H1 (cell line): ENCODE measurements around the gene THAP11. TPM values are rescaled to one million over a fixed set of nuclear protein-coding genes. Genes with fewer than 3 reads are reported as not detected.
A peak's percentile ranks its signal among the peaks of the same experiment; 100 is the strongest.

ENCODE experiments used
- ASH2L ChIP-seq: fragments of 200-600, 300-600 bp; sonication (generic); IDR thresholded peaks from one replicate; pipeline ENCODE4 v1.7.1; 2017; ENCODE audit warnings: low read length
- BCL11A ChIP-seq, 2 experiments: IDR thresholded peaks; one replicate each; pipeline ENCODE4 v1.6.1; 2011; ENCODE audit warnings: low read depth in 2 of 2, low read length in 2 of 2, mild to moderate bottlenecking in 2 of 2
- CBX8 ChIP-seq: fragments of 300-800, 300-1000 bp; sonication (generic); IDR thresholded peaks from 2 replicates; pipeline ENCODE4 v1.7.1; 2016; ENCODE audit warnings: low read depth, low read length, borderline replicate concordance
- CEBPB ChIP-seq: IDR thresholded peaks from 2 replicates; pipeline ENCODE4 v1.6.1; 2012; ENCODE audit warnings: low read depth, low read length
- CHD1 ChIP-seq: IDR thresholded peaks from 2 replicates; pipeline ENCODE4 v1.6.1; 2012; ENCODE audit warnings: low read depth, low read length, improper control_type of control experiment
- EZH2 ChIP-seq: fragments of 200-600 bp; sonication (generic); IDR thresholded peaks from 2 replicates; pipeline ENCODE4 v1.7.1; 2012; ENCODE audit warnings: low read depth, mild to moderate bottlenecking, moderate library complexity, low read length, inconsistent platforms; ENCODE audit not compliant: severe bottlenecking
- GABPA ChIP-seq: IDR thresholded peaks from 2 replicates; pipeline ENCODE4 v1.6.1; 2011; ENCODE audit warnings: mild to moderate bottlenecking, low read length, moderate library complexity, borderline replicate concordance; ENCODE audit not compliant: insufficient read depth
- HDAC2 ChIP-seq, 2 experiments: fragments of 300-600 bp in 1 of 2; sonication (generic) in 1 of 2; IDR thresholded peaks; 2 replicates each; pipeline ENCODE4 v1.6.1; 2011 to 2012; ENCODE audit warnings: low read depth in 2 of 2, low read length in 2 of 2, mild to moderate bottlenecking in 2 of 2, moderate library complexity in 2 of 2, borderline replicate concordance in 1 of 2, inconsistent platforms in 1 of 2
- KDM1A ChIP-seq: fragments of 200-600, 300-600 bp; sonication (generic); IDR thresholded peaks from 2 replicates; pipeline ENCODE4 v1.7.1; 2016; ENCODE audit warnings: mild to moderate bottlenecking, low read length, borderline replicate concordance
- KDM5A ChIP-seq: fragments of 200-600 bp; IDR thresholded peaks from 2 replicates; pipeline ENCODE4 v1.7.1; 2012; ENCODE audit warnings: mild to moderate bottlenecking, low read length, inconsistent platforms, mixed read lengths
- PHF8 ChIP-seq: fragments of 200-600 bp; sonication (generic); conservative IDR thresholded peaks from 2 replicates; pipeline ENCODE4 v1.7.1; 2012; ENCODE audit warnings: low read depth, mild to moderate bottlenecking, inconsistent platforms, low read length, moderate library complexity
- POU5F1 ChIP-seq: IDR thresholded peaks from 2 replicates; pipeline ENCODE4 v1.6.1; 2011; ENCODE audit warnings: low read depth, mild to moderate bottlenecking, low read length, moderate library complexity
- RBBP5 ChIP-seq: IDR thresholded peaks from 2 replicates; pipeline ENCODE4 v1.7.1; 2012; ENCODE audit warnings: low read depth, mild to moderate bottlenecking, inconsistent platforms, low read length, moderate library complexity, borderline replicate concordance
- SAP30 ChIP-seq: fragments of 300-600 bp; sonication (generic); IDR thresholded peaks from 2 replicates; pipeline ENCODE4 v1.7.1; 2012; ENCODE audit warnings: low read length, moderate library complexity, mild to moderate bottlenecking, inconsistent platforms; ENCODE audit not compliant: insufficient read depth, insufficient replicate concordance
- SIRT6 ChIP-seq: IDR thresholded peaks from one replicate; pipeline ENCODE4 v1.7.1; 2012; ENCODE audit warnings: low read length, inconsistent platforms
- SUZ12 ChIP-seq: fragments of 200-600 bp; sonication (generic); IDR thresholded peaks from 2 replicates; pipeline ENCODE4 v1.6.1; 2012; ENCODE audit warnings: mild to moderate bottlenecking, inconsistent platforms, low read length, moderate library complexity, mixed read lengths
- TAF1 ChIP-seq: IDR thresholded peaks from 2 replicates; pipeline ENCODE4 v1.6.1; 2011; ENCODE audit warnings: mild to moderate bottlenecking, low read depth, low read length
- TAF7 ChIP-seq: optimal IDR thresholded peaks from 2 replicates; pipeline ENCODE3; 2011; ENCODE audit warnings: low read depth, mild to moderate bottlenecking, inconsistent platforms, low read length, moderate library complexity, borderline replicate concordance
- USF2 ChIP-seq: IDR thresholded peaks from 2 replicates; pipeline ENCODE4 v1.6.1; 2011; ENCODE audit warnings: low read length, improper control_type of control experiment
- ZNF274 ChIP-seq: IDR thresholded peaks from 2 replicates; pipeline ENCODE4 v1.7.0; 2012; ENCODE audit warnings: low read length, borderline replicate concordance; ENCODE audit errors: extremely low read depth
- polyA plus RNA-seq, 7 experiments: library from polyadenylated mRNA; depleted of rRNA in 3 of 7; stranded (reverse) in 5 of 7; unstranded in 2 of 7; fragments of >200 nt in 5 of 7; fragments of 200-250 nt in 2 of 7; gene quantifications; 1 replicate in 5 of 7; 2 replicates in 1 of 7; 4 replicates in 1 of 7; pipeline versions ENCODE4 v1.2.1 to v1.2.3, GENCODE V29; 2011 to 2013; ENCODE audit warnings: missing spikeins in 2 of 7, mixed read lengths in 2 of 7
- total RNA-seq: library from RNA; stranded (reverse); fragmentation: NEBNext Ultra II Directional; extraction: Animal tissue kit (Norgen Biotek cat#: 25700); gene quantifications from 2 replicates; pipeline ENCODE4 v1.2.1, GENCODE V29; 2021
- TF ChIP-seq, protein P1 (sequence below): IDR thresholded peaks from 2 replicates; pipeline ENCODE4 v1.6.1; 2011; ENCODE audit warnings: low read depth, mild to moderate bottlenecking, low read length; ENCODE audit not compliant: insufficient read depth
- TF ChIP-seq, protein P2 (sequence below): IDR thresholded peaks from 2 replicates; pipeline ENCODE4 v1.6.1; 2012; ENCODE audit warnings: inconsistent platforms

Gene THAP11
- total and polyA plus RNA-seq, 2 of the 8 experiments (the other 6 are each of a cell fraction or from before 2014, with no cell fraction given): 50.8 to 54.8 TPM

GRCh38 chr16:67872631-67873434 lies 30.7 kb downstream of the THAP11 start, which contains the start of gene EDC4 (continued):
- TF ChIP-seq HDAC2 (IDR thresholded peaks at IDR 0.05; ENCODE audit: borderline replicate concordance in 1 of 2, low read depth in 2 of 2, low read length in 2 of 2) (peak in 1 of 2 experiments; percentile 86; a peak in 1 of 4 replicates), TAF1 (peak; percentile 84), TAF7 (no peak), POU5F1 (no peak), EZH2 (no peak), BCL11A (IDR thresholded peaks at IDR 0.05; ENCODE audit: low read depth in 2 of 2, low read length in 2 of 2) (no peak), KDM5A (peak; percentile 59), USF2 (0 out of 2 replicates have a peak, but pooled peaks have one; percentile 5), SUZ12 (no peak), SAP30 (peak; percentile 4), RBBP5 (peak; percentile 97), SIRT6 (no peak), CHD1 (no peak), ASH2L (peak; percentile 98), CBX8 (no peak), PHF8 (peak; percentile 91), CEBPB (no peak), GABPA (peak; percentile 96), ZNF274 (no peak), KDM1A (no peak)
- TF ChIP-seq, protein P1, sequence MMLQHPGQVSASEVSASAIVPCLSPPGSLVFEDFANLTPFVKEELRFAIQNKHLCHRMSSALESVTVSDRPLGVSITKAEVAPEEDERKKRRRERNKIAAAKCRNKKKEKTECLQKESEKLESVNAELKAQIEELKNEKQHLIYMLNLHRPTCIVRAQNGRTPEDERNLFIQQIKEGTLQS: no peak
- TF ChIP-seq, protein P2, sequence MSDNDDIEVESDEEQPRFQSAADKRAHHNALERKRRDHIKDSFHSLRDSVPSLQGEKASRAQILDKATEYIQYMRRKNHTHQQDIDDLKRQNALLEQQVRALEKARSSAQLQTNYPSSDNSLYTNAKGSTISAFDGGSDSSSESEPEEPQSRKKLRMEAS: peak; percentile 36
